ENCODE data around the gene C2CD4B.
A peak's percentile ranks its signal among the peaks of the same experiment; 100 is the strongest.

The C2CD4B gene, protein sequence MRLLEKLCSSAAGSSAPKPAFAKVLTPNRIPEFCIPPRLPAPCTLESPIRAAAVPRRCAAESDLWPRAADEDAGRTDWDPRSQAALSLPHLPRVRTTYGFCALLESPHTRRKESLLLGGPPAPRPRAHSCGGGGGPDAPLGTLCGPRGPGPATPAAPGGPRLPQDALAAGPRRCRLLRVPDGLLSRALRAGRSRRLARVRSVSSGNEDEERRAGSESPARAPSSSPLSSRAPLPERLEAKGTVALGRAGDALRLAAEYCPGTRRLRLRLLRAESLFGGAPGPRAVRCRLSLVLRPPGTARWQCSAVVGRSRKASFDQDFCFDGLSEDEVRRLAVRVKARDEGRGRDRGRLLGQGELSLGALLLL

GRCh38 chr15:62165104-62165792, at the start of gene C2CD4B:
C2CD4B (minus strand) TSS chr15:62165285; CDS start chr15:62164984, 301 bp downstream.
- no peak for DNase-seq

GRCh38 chr15:62212741-62213140, 47.7 kb upstream of the C2CD4B start:
- DNase-seq: peak; percentile 28

GRCh38 chr15:62211348-62211747, 46.3 kb upstream of the C2CD4B start:
- DNase-seq: no peak

DNA sequence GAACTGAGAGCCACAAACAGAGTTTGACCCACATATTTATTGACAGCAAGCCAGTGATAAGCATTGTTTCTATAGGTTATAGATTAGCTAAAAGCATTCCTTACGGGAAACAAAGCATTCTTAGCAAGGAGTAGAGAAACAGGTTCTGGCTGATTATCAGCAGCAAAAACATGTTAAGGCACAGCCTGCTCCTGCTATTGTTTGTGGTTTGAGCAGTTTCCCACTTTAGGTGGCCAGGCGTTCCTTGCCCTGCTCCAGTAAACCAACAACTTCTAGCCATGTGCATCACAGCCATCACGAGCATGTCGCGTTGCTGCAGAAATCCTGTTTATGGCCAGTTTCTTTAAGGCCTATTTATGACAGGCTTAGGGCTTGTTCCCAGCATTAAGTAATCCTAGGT, 44.7 kb upstream of the C2CD4B start:
- DNase-seq: no peak

DNA sequence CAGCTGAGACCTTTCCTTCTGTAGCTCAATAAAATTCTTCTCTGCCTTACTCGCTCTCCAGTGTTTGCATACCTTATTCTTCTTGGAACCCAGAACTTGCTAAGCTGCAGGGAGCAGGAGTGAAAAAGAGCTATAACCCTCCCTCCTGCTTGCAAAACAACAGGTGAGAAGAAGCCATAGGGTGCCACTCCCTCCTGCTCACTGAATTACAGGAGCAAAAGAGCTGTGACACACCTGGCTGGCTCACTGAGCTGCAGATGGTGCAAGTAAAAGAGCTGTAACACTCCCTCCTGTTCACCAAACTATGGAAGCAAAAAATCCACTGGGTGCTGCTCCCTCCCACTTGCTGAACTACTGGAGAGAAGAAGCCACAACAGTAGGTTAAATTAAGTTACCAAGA, 44.2 kb upstream of the C2CD4B start:
- no peak for DNase-seq

GRCh38 chr15:62208884-62209283, 43.8 kb upstream of the C2CD4B start:
- no peak for DNase-seq

- DNase-seq: no peak
Observed at GRCh38 chr15:62208367-62208766, 43.3 kb upstream of the C2CD4B start.

GRCh38 chr15:62190675-62191074, 25.6 kb upstream of the C2CD4B start:
- no peak for DNase-seq

GRCh38 chr15:62190274-62190673, 25.2 kb upstream of the C2CD4B start:
- no peak for DNase-seq

DNA sequence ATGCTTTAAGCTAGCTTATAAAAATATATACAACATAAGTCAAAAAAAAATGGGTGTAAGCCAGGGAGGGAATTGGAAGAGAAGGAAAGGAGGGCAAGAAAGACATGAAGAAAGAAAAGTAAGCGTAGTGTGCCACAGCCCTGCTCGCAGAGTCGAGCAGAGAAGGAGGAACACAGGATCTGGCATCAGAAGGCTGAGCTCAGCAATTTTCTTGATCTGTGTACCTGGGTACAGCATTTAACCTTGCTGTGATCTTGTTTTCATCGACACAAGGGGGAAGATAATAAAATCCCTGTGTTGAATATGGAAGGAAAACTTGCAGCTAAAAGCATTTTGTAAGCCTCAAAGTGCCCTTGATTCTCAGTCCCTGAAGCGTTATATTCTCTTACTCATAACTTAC, 23.7 kb upstream of the C2CD4B start:
- DNase-seq: no peak

DNA sequence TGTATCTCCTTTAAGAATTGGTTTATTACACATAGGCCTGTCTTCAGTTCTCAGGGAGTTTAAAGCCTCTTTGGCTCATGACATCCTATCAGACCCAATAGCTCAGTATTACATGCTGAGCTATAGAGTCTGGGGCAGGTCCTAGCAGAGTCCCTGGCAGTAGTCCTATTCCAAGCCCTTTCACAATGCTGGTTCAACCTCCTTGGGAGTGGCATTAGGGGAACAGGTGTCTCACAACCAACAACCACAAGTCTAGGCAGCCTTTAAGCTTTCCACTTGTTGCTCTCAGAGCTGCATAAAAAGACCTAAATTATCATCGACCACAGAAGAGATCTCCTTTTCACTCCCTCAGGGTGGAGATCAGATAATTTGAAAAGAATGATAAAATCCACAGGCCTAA, 22.8 kb upstream of the C2CD4B start:
- DNase-seq: no peak

GRCh38 chr15:62187425-62187824, 22.3 kb upstream of the C2CD4B start:
- no peak for DNase-seq

GRCh38 chr15:62186578-62186977, 21.5 kb upstream of the C2CD4B start:
- DNase-seq: no peak

DNA sequence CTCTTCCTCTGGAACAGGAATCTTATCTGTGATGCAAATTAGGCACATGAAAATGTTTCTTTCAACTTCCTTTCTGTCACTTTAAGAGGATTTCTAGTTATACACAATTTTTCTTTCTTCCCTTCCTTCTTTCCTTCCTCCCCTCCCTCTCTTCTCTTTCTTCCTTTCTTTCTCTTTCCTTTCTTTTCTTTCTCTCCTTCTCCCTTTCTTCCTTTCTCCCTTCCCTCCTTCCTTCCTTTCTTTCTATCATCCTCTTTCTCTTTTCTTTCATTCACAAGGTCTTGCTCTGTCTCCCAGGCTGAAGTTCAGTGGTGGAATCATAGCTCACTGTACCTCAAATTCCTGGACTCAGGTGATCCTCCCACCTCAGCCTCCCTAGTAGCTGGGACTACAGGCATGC, 18.0 kb upstream of the C2CD4B start:
- DNase-seq: no peak

DNA sequence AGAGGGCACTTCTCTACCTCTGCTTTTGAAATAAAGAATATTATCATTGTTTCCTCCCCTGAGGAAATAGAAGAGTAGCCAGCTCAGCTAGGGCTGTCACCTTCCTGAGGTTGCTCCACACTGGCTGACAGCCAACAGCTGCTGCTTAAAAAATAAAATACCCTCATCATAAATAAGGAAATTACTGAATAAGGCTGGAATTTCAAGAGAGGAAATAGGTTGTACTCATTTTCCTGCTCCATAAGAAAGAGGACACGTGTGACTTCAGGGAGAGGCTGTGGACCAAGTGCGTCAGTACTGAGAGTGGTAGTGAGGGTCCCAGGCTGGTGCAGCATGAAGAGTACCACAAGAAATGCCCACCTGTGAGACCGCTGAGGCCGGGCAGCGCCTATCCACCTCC, 8.1 kb upstream of the C2CD4B start:
- DNase-seq: no peak

- DNase-seq: no peak
Observed at GRCh38 chr15:62171882-62172281, 6.8 kb upstream of the C2CD4B start.

DNA sequence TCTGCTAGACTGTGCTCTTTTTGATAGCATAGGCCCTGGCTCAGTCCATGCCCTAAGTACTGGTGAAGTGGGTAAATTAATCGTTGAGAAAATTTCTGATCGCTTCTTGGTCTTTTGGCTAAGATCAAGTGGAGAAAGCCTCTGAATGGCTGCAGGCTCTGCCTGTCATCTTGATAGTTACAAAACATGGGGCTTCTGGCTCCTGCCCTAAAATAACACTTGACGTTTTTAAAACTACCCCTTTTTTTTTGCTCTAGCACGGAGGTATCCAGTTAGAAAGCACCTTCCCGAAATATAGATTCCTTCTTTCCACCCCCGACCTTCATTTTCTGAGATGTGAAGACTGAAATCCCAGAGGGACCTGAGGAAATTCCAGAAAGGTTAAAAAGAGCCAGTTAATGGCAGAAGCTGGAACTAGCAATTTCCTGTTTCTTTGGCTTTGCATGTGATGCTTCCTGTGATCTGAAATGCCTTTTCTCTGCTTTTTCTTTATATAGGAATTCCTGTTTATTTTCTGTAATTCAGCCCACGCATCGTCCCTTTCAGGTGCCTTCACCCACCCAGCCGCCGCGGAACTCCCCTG, 799 bp upstream of the C2CD4B start:
- no peak for DNase-seq

DNA sequence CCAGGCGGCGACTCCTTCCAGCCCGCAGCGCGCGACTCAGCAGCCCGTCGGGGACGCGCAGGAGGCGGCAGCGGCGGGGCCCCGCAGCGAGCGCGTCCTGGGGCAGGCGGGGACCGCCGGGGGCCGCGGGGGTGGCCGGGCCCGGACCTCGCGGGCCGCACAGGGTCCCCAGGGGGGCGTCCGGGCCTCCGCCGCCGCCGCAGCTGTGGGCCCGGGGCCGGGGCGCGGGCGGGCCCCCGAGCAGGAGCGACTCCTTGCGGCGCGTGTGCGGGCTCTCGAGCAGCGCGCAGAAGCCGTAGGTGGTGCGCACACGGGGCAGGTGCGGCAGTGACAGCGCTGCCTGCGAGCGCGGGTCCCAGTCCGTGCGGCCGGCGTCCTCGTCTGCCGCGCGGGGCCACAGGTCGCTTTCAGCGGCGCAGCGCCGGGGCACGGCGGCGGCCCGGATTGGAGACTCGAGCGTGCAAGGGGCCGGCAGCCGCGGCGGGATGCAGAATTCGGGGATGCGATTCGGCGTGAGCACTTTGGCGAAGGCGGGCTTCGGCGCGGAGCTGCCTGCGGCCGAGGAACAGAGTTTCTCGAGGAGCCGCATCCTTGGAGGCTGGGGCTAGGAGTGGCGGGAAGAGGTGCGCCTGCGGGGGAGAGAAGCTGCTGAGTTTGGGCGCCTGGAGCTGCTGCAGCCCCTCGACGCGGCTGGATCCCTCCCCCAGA, 535 bp downstream of the C2CD4B start:
- no peak for DNase-seq

GRCh38 chr15:62164014-62164395, 1.1 kb downstream of the C2CD4B start:
- DNase-seq: no peak

GRCh38 chr15:62163397-62164013, 1.6 kb downstream of the C2CD4B start:
- DNase-seq: no peak

- DNase-seq: no peak
Observed at GRCh38 chr15:62153228-62153627, 11.9 kb downstream of the C2CD4B start.

- DNase-seq: no peak
Observed at GRCh38 chr15:62150445-62150844, 14.6 kb downstream of the C2CD4B start.

GRCh38 chr15:62149729-62150128, 15.4 kb downstream of the C2CD4B start:
- DNase-seq: no peak

All from CD4-positive, alpha-beta T cell treated with Interleukin-21 for 1 hour (primary cell).